ENCODE results near the gene ROBO3. TPM values are rescaled to one million over a fixed set of nuclear protein-coding genes. Genes with fewer than 3 reads are reported as not detected.

The ROBO3 gene
- total and polyA plus RNA-seq, 2 donors (not counting 3 experiments of a cell fraction or from before 2014, with no cell fraction given) = 27.1 to 65.4 TPM

- ChIA-PET POLR2A (interaction anchor here (0.8 to 1.0 kb wide), 3 partner anchors 75 to 168 kb away, joined by 3 to 5 read pairs (median 3); no protein-coding TSS in a partner anchor), CTCF (interaction anchor here (0.6 to 8.5 kb wide), 33 partner anchors 8 to 387 kb away, joined by 3 to 191 read pairs (median 12); partner anchors contain the start of genes ESAM, MSANTD2, NRGN and ROBO3)
- peak; percentile 87 for DNase-seq (ENCODE audit: low read depth, low spot score)
- Histone ChIP-seq H4K20me1 (replicated peaks; ENCODE audit: control insufficient read depth, extremely low read depth, insufficient read depth, low read length) (no peaks in the 10 kb centered on the region), H3K36me3 (ENCODE audit: control insufficient read depth in 2 of 2, extremely low read depth in 1 of 2, insufficient read depth in 2 of 2, low read length in 2 of 2) (no peaks in the 10 kb centered on the region), H3K9ac (replicated peaks; ENCODE audit: extremely low read depth, insufficient read depth, low read length) (no peak overlapping the region), H3K27me3 (ENCODE audit: control insufficient read depth in 2 of 2, insufficient read depth in 2 of 2, low read length in 2 of 2) (peaks cover 37 to 53% of the 10 kb centered on the region in 2 experiments), H3K79me2 (ENCODE audit: control insufficient read depth, insufficient read depth, low read length) (no peaks in the 10 kb centered on the region), H3K9me1 (replicated peaks; ENCODE audit: control insufficient read depth, extremely low read depth, insufficient read depth, low read length) (no peaks in the 10 kb centered on the region), H3K9me3 (replicated peaks; ENCODE audit: control insufficient read depth, insufficient read depth, low read length) (no peaks in the 10 kb centered on the region), H3K27ac (ENCODE audit: insufficient read depth, low read depth, low read length) (no peak overlapping the region), H3K4me3 (replicated peaks in 1 of 3; ENCODE audit: insufficient read depth in 1 of 3, low read depth in 1 of 3, low read length in 3 of 3) (no peak overlapping the region), H3K4me1 (ENCODE audit: control insufficient read depth, extremely low read depth, insufficient read depth, low read length) (peaks cover 10% of the 10 kb centered on the region), H2AFZ (ENCODE audit: low read depth, low read length) (no peak overlapping the region), H3K4me2 (ENCODE audit: insufficient read depth, low read length) (peak overlapping the region; percentile 49)
- intact Hi-C loops (cut with micrococcal nuclease) (loop anchor here (1.0 to 5.0 kb wide), 9 partner anchors 30 to 435 kb away; partner anchors contain the start of genes MSANTD2, SIAE and SPA17), dilution Hi-C loops (cut with MboI; ENCODE audit: extremely low pct_ligation_motif_present, low sequenced_read_pairs) (loop anchor here (10.0 kb wide), 1 partner anchor 173 kb away; no protein-coding TSS in a partner anchor)
- no peak for FAIRE-seq
- TF ChIP-seq EZH2 (IDR thresholded peaks at IDR 0.05; ENCODE audit: borderline replicate concordance, low read depth, low read length, severe bottlenecking) (no peak), CTCF (IDR thresholded peaks at IDR 0.05; ENCODE audit: extremely low read depth in 1 of 2, insufficient read depth in 1 of 2, low read depth in 1 of 2, low read length in 2 of 2) (peak; percentile 55 to 69)
- BruUV-seq (replicated peaks) = no TSS peak
Measured at GRCh38 chr11:124837491-124837856, 27.8 kb upstream of the ROBO3 start.

- TF ChIP-seq MYC (IDR thresholded peaks at IDR 0.05; ENCODE audit: low read depth, low read length) = no peak
- TF ChIP-seq EZH2 (IDR thresholded peaks at IDR 0.05; ENCODE audit: borderline replicate concordance, low read depth, low read length, severe bottlenecking) = no peak
- no peak for TF ChIP-seq POLR2AphosphoS5 (IDR thresholded peaks at IDR 0.05; ENCODE audit: insufficient read depth, low read depth, low read length)
- no peak for TF ChIP-seq FOS (IDR thresholded peaks at IDR 0.05; ENCODE audit: borderline replicate concordance, insufficient read depth, low read length)
- no peak for TF ChIP-seq POLR2A (IDR thresholded peaks at IDR 0.05; ENCODE audit: low read depth, low read length)
- no peak for TF ChIP-seq GATA2 (IDR thresholded peaks at IDR 0.05; ENCODE audit: insufficient read depth, insufficient read length, low read depth, low read length)
- no peak for TF ChIP-seq CTCF (IDR thresholded peaks at IDR 0.05; ENCODE audit: extremely low read depth in 1 of 2, insufficient read depth in 1 of 2, low read depth in 1 of 2, low read length in 2 of 2)
- TF ChIP-seq JUN (IDR thresholded peaks at IDR 0.05; ENCODE audit: borderline replicate concordance, insufficient read depth, insufficient read length, low read depth) = no peak
- TF ChIP-seq, protein P1, sequence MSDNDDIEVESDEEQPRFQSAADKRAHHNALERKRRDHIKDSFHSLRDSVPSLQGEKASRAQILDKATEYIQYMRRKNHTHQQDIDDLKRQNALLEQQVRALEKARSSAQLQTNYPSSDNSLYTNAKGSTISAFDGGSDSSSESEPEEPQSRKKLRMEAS (IDR thresholded peaks at IDR 0.05; ENCODE audit: insufficient read depth, insufficient read length) = no peak
- Histone ChIP-seq H3K36me3 (ENCODE audit: control insufficient read depth in 2 of 2, extremely low read depth in 1 of 2, insufficient read depth in 2 of 2, low read length in 2 of 2) (no peaks in the 10 kb centered on the region), H3K4me3 (replicated peaks in 1 of 3; ENCODE audit: insufficient read depth in 1 of 3, low read depth in 1 of 3, low read length in 3 of 3) (no peak overlapping the region), H3K27me3 (ENCODE audit: control insufficient read depth in 2 of 2, insufficient read depth in 2 of 2, low read length in 2 of 2) (peaks cover 50 to 63% of the 10 kb centered on the region in 2 experiments), H3K9me1 (replicated peaks; ENCODE audit: control insufficient read depth, extremely low read depth, insufficient read depth, low read length) (no peaks in the 10 kb centered on the region), H3K79me2 (ENCODE audit: control insufficient read depth, insufficient read depth, low read length) (no peaks in the 10 kb centered on the region), H3K27ac (ENCODE audit: insufficient read depth, low read depth, low read length) (no peak overlapping the region), H2AFZ (ENCODE audit: low read depth, low read length) (peak overlapping the region; percentile 44), H3K9ac (replicated peaks; ENCODE audit: extremely low read depth, insufficient read depth, low read length) (no peak overlapping the region), H3K9me3 (replicated peaks; ENCODE audit: control insufficient read depth, insufficient read depth, low read length) (no peaks in the 10 kb centered on the region), H3K4me2 (ENCODE audit: insufficient read depth, low read length) (no peak overlapping the region), H4K20me1 (replicated peaks; ENCODE audit: control insufficient read depth, extremely low read depth, insufficient read depth, low read length) (no peaks in the 10 kb centered on the region), H3K4me1 (ENCODE audit: control insufficient read depth, extremely low read depth, insufficient read depth, low read length) (peaks cover 10% of the 10 kb centered on the region)
- no TSS peak for BruUV-seq (replicated peaks)
- dilution Hi-C loops (cut with MboI; ENCODE audit: extremely low pct_ligation_motif_present, low sequenced_read_pairs) (loop anchor here (10.0 kb wide), 1 partner anchor 174 kb away; no protein-coding TSS in a partner anchor), intact Hi-C loops (cut with micrococcal nuclease) (loop anchor here (5.0 kb wide), 1 partner anchor 436 kb away; no protein-coding TSS in a partner anchor)
- CTCF ChIA-PET = interaction anchor here (0.9 to 8.5 kb wide), 7 partner anchors 13 to 196 kb away, joined by 3 to 191 read pairs (median 16); partner anchors contain the start of genes MSANTD2 and ROBO3
- POLR2A ChIA-PET = no interaction called here
- DNase-seq (ENCODE audit: low read depth, low spot score) = no peak
- no peak for FAIRE-seq
Measured at GRCh38 chr11:124838805-124839127, 26.5 kb upstream of the ROBO3 start.
